ENCODE results near the gene POP4. TPM values are rescaled to one million over a fixed set of nuclear protein-coding genes. Genes with fewer than 3 reads are reported as not detected.

POP4 gene
- total and polyA plus RNA-seq, 9 of the 15 experiments (the other 6 are each of a cell fraction or from before 2014, with no cell fraction given): 42.1 to 128 (median 99.0) TPM

- no peak for TF ChIP-seq TCF3 (CRISPR knock-in tag; IDR thresholded peaks at IDR 0.05)
- TF ChIP-seq BDP1 (IDR thresholded peaks at IDR 0.05; ENCODE audit: insufficient read depth, insufficient read length): no peak
- no peak for TF ChIP-seq BRF1 (IDR thresholded peaks at IDR 0.05; ENCODE audit: borderline replicate concordance, extremely low read depth, insufficient read length)
- TF ChIP-seq, protein P1, sequence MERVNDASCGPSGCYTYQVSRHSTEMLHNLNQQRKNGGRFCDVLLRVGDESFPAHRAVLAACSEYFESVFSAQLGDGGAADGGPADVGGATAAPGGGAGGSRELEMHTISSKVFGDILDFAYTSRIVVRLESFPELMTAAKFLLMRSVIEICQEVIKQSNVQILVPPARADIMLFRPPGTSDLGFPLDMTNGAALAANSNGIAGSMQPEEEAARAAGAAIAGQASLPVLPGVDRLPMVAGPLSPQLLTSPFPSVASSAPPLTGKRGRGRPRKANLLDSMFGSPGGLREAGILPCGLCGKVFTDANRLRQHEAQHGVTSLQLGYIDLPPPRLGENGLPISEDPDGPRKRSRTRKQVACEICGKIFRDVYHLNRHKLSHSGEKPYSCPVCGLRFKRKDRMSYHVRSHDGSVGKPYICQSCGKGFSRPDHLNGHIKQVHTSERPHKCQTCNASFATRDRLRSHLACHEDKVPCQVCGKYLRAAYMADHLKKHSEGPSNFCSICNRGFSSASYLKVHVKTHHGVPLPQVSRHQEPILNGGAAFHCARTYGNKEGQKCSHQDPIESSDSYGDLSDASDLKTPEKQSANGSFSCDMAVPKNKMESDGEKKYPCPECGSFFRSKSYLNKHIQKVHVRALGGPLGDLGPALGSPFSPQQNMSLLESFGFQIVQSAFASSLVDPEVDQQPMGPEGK (CRISPR knock-in tag; IDR thresholded peaks at IDR 0.05; ENCODE audit: borderline replicate concordance): no peak
- peak; percentile 62; the same call in 1 of the 2 replicates for TF ChIP-seq GATAD2B (IDR thresholded peaks at IDR 0.05; ENCODE audit: borderline replicate concordance)
- no peak for TF ChIP-seq ERF (CRISPR knock-in tag; IDR thresholded peaks at IDR 0.05)
- TF ChIP-seq EP400 (IDR thresholded peaks at IDR 0.05): no peak
- no peak for TF ChIP-seq KLF13 (tag; IDR thresholded peaks at IDR 0.05; ENCODE audit: borderline replicate concordance, low read depth)
- no peak for TF ChIP-seq ZNF431 (CRISPR knock-in tag; IDR thresholded peaks at IDR 0.05)
- TF ChIP-seq, protein P2, sequence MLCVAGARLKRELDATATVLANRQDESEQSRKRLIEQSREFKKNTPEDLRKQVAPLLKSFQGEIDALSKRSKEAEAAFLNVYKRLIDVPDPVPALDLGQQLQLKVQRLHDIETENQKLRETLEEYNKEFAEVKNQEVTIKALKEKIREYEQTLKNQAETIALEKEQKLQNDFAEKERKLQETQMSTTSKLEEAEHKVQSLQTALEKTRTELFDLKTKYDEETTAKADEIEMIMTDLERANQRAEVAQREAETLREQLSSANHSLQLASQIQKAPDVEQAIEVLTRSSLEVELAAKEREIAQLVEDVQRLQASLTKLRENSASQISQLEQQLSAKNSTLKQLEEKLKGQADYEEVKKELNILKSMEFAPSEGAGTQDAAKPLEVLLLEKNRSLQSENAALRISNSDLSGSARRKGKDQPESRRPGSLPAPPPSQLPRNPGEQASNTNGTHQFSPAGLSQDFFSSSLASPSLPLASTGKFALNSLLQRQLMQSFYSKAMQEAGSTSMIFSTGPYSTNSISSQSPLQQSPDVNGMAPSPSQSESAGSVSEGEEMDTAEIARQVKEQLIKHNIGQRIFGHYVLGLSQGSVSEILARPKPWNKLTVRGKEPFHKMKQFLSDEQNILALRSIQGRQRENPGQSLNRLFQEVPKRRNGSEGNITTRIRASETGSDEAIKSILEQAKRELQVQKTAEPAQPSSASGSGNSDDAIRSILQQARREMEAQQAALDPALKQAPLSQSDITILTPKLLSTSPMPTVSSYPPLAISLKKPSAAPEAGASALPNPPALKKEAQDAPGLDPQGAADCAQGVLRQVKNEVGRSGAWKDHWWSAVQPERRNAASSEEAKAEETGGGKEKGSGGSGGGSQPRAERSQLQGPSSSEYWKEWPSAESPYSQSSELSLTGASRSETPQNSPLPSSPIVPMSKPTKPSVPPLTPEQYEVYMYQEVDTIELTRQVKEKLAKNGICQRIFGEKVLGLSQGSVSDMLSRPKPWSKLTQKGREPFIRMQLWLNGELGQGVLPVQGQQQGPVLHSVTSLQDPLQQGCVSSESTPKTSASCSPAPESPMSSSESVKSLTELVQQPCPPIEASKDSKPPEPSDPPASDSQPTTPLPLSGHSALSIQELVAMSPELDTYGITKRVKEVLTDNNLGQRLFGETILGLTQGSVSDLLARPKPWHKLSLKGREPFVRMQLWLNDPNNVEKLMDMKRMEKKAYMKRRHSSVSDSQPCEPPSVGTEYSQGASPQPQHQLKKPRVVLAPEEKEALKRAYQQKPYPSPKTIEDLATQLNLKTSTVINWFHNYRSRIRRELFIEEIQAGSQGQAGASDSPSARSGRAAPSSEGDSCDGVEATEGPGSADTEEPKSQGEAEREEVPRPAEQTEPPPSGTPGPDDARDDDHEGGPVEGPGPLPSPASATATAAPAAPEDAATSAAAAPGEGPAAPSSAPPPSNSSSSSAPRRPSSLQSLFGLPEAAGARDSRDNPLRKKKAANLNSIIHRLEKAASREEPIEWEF (CRISPR knock-in tag; IDR thresholded peaks at IDR 0.05): no peak
- TF ChIP-seq PHF21A (IDR thresholded peaks at IDR 0.05; ENCODE audit: borderline replicate concordance, low read depth): no peak
- no peak; a peak in 1 of 4 replicates for TF ChIP-seq SIN3A (IDR thresholded peaks at IDR 0.05; ENCODE audit: borderline replicate concordance in 2 of 2, control insufficient read depth in 1 of 2, low read depth in 2 of 2, low read length in 2 of 2)
- TF ChIP-seq ZNF324 (CRISPR knock-in tag; IDR thresholded peaks at IDR 0.05): no peak
- TF ChIP-seq, protein P3, sequence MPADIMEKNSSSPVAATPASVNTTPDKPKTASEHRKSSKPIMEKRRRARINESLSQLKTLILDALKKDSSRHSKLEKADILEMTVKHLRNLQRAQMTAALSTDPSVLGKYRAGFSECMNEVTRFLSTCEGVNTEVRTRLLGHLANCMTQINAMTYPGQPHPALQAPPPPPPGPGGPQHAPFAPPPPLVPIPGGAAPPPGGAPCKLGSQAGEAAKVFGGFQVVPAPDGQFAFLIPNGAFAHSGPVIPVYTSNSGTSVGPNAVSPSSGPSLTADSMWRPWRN (IDR thresholded peaks at IDR 0.05; ENCODE audit: low read depth): no peak
- no peak for TF ChIP-seq POLR2AphosphoS2 (IDR thresholded peaks at IDR 0.05; ENCODE audit: low read length)
- TF ChIP-seq MCM2 (IDR thresholded peaks at IDR 0.05; ENCODE audit: low read depth): no peak
- TF ChIP-seq, protein P4, sequence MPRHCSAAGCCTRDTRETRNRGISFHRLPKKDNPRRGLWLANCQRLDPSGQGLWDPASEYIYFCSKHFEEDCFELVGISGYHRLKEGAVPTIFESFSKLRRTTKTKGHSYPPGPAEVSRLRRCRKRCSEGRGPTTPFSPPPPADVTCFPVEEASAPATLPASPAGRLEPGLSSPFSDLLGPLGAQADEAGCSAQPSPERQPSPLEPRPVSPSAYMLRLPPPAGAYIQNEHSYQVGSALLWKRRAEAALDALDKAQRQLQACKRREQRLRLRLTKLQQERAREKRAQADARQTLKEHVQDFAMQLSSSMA (CRISPR knock-in tag; IDR thresholded peaks at IDR 0.05): no peak
- TF ChIP-seq PRPF4 (IDR thresholded peaks at IDR 0.05; ENCODE audit: insufficient read depth, low read depth, low read length, poor library complexity, severe bottlenecking): no peak
- TF ChIP-seq SMARCE1 (IDR thresholded peaks at IDR 0.05): no peak
Measured at GRCh38 chr19:29665215-29665825, 59.2 kb downstream of the POP4 start, which contains the start of gene PLEKHF1 (continued).

Data from K562 (cell line).